Psoas muscle (tissue), 8 donors: ENCODE results near the gene SBSN. TPM values are rescaled to one million over a fixed set of nuclear protein-coding genes. Genes with fewer than 3 reads are reported as not detected.

Source experiments
- ATAC-seq, 4 donors: fragments of 200-7000 bp; cut with Tn5 transposase; one replicate each; pipeline ENCODE4 v1.9.1; 2020; ENCODE audit warnings: moderate library complexity in 3 of 4, mild to moderate bottlenecking in 2 of 4
- DNase-seq, 2 donors: peaks; one replicate each; pipeline ENCODE4 v3.0.0-alpha.2; 2020
- H3K27ac ChIP-seq: fragments of 200-600 bp; one replicate; pipeline ENCODE4 v1.8.0; 2022
- H3K27me3 ChIP-seq, 3 donors: fragments of 200-600 bp in 1 of 3; one replicate each; pipeline versions ENCODE4 v1.6.1 to v1.8.0; 2013 to 2022; ENCODE audit warnings: low read length in 2 of 3, mild to moderate bottlenecking in 2 of 3, moderate library complexity in 1 of 3; ENCODE audit not compliant: insufficient read depth in 3 of 3
- H3K36me3 ChIP-seq, 2 donors: fragments of 200-600 bp in 1 of 2; one replicate each; pipeline versions ENCODE4 v1.6.1 to v1.8.0; 2013 to 2022; ENCODE audit warnings: low read depth in 1 of 2, mild to moderate bottlenecking in 1 of 2, moderate library complexity in 1 of 2; ENCODE audit not compliant: insufficient read depth in 1 of 2
- H3K4me1 ChIP-seq: fragments of 200-600 bp; one replicate; pipeline ENCODE4 v1.8.0; 2022
- H3K4me3 ChIP-seq: fragments of 200-600 bp; one replicate; pipeline ENCODE4 v1.8.0; 2022; ENCODE audit warnings: mild to moderate bottlenecking
- H3K9me3 ChIP-seq: fragments of 200-600 bp; one replicate; pipeline ENCODE4 v1.8.0; 2022
- WGBS, 3 donors: extraction: QIAGEN DNeasy Blood & Tissue Kit; methylation state at CpG; one replicate each; pipeline versions ENCODE4 v1.1.6 to v1.1.7; 2013; 5-methylcytosine and 5-hydroxymethylcytosine counted together
- intact Hi-C, 2 donors: fragments of 100-400 bp; cut with DNase I; formaldehyde crosslinking; loops; one replicate each; pipeline versions ENCODE4 v1.11.0 to v1.14.2; 2022
- polyA plus RNA-seq, 3 donors: library from polyadenylated mRNA; stranded (reverse); fragments of 200-250 nt; gene quantifications; one replicate each; pipeline ENCODE4 v1.2.3, GENCODE V29; 2013
- total RNA-seq, 4 donors: library from RNA; stranded (reverse); fragmentation: NEBNext Ultra II Directional in 2 of 4; extraction: Animal tissue kit (Norgen Biotek cat#: 25700) in 2 of 4; gene quantifications; one replicate each; pipeline versions ENCODE4 v1.2.1 to v1.2.4, GENCODE V29; 2021 to 2023
- TF ChIP-seq, protein P1 (sequence below): fragments of 200-600 bp; IDR thresholded peaks from one replicate; pipeline ENCODE4 v1.8.0; 2022; ENCODE audit warnings: antibody characterized with exemption
- donor health status: healthy with polysubstance abuse.
- donor health status: DM: no; HTN: no; CAD: no; lungs with moderate emphysema.
- donor health status: Bipolar disorder and iron deficiency.
- donor health status: healthy.
- donor health status: DM: yes; HTN: yes; CAD: no.
- donor health status: DM: no; HTN: no; CAD: no.
- donor health status: DM: no; HTN: no; CAD: no.
- donor health status: DM: yes; HTN: yes; CAD: no.

SBSN gene
- total and polyA plus RNA-seq, 7 donors: 0.09 TPM; not detected in 6

DNA sequence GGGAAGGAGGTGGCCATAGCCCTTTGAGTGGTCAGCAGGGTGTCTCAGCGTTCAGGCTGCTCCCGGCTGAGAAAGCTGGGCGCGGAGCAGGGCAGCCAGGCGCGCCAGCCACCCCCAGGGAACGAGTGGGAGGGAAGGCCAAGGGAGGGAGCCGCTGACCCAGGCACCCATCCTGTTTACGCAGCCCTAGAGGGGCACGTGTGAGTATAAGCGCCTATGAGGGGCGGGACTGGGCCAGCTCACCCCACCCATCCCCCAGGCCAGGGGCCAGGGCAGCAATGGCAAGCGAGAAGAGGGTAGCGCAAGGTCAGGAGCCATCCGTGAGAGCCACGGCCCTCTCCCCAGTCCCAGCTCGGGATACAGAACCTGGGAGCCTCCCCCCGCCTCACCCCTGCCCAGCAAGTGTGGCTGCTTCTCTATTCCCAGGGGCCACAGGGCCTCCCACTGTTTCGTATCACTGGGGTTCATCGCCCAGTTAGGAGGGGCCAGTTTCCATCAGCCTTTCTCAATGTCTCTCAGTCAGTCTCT, 13.8 kb downstream of the SBSN start:
- peaks cover 0 to 71% (median 31%) of the 10 kb centered on the region in 3 donors for H3K27me3 ChIP-seq

DNA sequence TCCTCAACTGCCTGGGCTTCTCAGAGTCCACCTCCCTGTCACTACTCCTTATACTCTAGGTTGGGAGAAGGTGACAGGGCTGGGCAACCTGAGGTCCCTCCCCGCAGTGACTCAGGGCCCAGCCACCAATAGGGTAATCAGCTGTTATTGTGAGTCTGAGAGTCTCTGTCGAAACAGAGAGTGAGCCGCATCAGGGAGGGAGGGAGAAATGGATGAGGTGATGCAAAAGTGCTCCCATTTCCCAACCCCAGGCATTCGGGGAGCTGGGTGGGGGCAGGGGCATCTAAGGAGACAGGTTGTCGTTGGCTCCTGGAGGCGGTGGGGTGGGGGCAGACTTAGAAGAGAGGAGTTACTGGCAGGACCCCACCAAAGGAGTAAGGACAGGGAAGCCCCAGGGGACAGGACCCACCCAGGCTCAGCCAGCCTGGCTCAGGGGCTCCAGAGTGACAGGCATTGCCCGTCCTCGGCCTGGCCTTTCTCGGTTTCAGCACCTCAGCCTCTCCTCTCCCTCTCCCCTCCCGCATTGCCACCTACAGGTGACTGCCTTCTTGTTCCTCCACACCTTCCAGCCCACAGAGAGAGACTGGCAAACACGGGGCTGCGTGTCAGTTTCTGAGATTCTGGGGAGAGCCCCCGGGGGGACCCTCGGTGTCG, 14.4 kb downstream of the SBSN start, which contains the start of gene DMKN:
Gene DMKN (minus strand): TSS at position 22 of the 654 bp plus-strand sequence. CDS start 174 bp downstream, outside the sequence.
- DNase-seq (no peak), ATAC-seq (no peak)
- no peaks in the 10 kb centered on the region for H3K36me3 ChIP-seq
- no peaks in the 10 kb centered on the region for H3K9me3 ChIP-seq
- H3K4me3 ChIP-seq: no peak within 1 kb of the TSS
- peaks cover 4% of the 10 kb centered on the region for H3K4me1 ChIP-seq
- 12 to 13% (median 12%) methylated on average over 14 to 15 of the region's 15 CpGs for WGBS, 3 donors
- intact Hi-C loops: no loop called here
- H3K27me3 ChIP-seq: peaks cover 0 to 71% (median 31%) of the 10 kb centered on the region in 3 donors
- TF ChIP-seq, protein P1, sequence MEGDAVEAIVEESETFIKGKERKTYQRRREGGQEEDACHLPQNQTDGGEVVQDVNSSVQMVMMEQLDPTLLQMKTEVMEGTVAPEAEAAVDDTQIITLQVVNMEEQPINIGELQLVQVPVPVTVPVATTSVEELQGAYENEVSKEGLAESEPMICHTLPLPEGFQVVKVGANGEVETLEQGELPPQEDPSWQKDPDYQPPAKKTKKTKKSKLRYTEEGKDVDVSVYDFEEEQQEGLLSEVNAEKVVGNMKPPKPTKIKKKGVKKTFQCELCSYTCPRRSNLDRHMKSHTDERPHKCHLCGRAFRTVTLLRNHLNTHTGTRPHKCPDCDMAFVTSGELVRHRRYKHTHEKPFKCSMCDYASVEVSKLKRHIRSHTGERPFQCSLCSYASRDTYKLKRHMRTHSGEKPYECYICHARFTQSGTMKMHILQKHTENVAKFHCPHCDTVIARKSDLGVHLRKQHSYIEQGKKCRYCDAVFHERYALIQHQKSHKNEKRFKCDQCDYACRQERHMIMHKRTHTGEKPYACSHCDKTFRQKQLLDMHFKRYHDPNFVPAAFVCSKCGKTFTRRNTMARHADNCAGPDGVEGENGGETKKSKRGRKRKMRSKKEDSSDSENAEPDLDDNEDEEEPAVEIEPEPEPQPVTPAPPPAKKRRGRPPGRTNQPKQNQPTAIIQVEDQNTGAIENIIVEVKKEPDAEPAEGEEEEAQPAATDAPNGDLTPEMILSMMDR: no peak
- no peak within 1 kb of the TSS for H3K27ac ChIP-seq

More for the DNA sequence above, 13.8 kb downstream of the SBSN start:
- ATAC-seq (no peak), DNase-seq (no peak)
- no peak overlapping the region for H3K4me3 ChIP-seq
- TF ChIP-seq, protein P1: no peak
- no peaks in the 10 kb centered on the region for H3K9me3 ChIP-seq
- intact Hi-C loops: no loop called here
- 18 to 21% (median 21%) methylated on average over 16 to 20 of the region's 20 CpGs for WGBS, 3 donors
- H3K4me1 ChIP-seq: peaks cover 4% of the 10 kb centered on the region
- no peaks in the 10 kb centered on the region for H3K36me3 ChIP-seq
- no peak overlapping the region for H3K27ac ChIP-seq

DNA sequence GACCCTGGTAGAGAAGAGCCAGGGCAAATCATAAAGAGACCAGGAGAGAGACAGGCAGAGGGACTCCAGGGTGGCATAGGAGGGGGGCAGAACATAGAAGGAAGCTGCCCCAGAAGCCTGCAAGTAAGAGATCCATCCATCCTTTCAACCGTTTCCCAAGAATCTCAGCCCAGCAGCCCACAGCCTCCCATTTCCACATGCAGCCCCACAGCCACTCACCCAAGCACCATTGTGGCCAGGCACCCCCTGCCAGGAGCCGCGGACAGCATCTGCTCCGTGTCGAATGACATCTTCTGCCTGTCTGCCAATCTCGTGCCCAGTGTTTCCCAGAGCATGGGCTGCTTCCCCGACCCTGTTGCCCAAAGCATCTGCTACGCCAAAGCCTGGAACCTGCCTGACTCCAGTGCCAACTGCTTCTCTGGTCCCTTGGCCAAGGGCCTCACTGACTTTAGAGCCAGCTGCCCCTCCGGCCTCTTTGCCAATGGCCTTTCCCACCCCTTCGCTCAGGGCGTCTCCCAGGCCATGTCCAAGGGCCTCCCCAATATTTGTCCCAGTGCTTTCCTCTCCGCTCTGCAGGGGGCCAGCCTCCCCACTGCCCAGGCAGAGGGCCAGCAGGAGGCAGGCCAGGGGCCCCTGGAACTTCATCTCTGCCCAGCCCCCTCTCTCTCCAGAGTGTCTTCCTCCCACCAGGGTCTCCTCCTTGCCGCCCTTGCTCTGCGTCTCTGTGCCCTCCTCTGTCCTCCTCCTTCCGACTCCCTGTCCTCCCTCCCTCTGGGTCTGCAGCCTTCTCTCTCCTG, 15.1 kb downstream of the SBSN start:
- Histone ChIP-seq H3K36me3 (no peaks in the 10 kb centered on the region), H3K27me3 (peaks cover 0 to 72% (median 32%) of the 10 kb centered on the region in 3 donors), H3K9me3 (no peaks in the 10 kb centered on the region), H3K4me3 (no peak overlapping the region), H3K4me1 (peaks cover 4% of the 10 kb centered on the region), H3K27ac (no peak overlapping the region)
- WGBS, 3 donors: 25 to 40% (median 33%) methylated on average over 13 to 15 of the region's 15 CpGs
- intact Hi-C loops: no loop called here
- DNase-seq: no peak
- ATAC-seq: no peak
- TF ChIP-seq, protein P1: no peak

DNA sequence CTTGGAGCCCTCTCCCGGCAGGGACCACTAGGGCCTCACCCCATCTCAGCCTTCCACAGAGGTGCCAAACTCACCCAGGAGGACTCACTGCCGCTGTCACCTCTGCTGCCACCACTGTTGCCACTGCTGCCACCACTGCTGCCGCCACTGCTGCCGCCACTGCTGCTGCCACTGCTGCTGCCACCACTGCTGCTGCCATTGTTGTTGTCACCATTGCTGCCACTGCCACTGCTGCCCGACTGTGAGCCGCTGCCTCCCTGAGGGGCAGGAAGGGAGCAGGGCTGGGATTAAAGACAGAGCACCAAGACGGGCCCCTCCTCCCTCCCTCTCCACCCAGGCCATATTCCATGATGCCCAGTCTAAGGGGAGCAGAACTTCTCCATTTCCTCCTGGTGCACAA, 16.8 kb downstream of the SBSN start:
- DNase-seq (no peak), ATAC-seq (no peak)
- H3K27ac ChIP-seq: no peak overlapping the region
- H3K9me3 ChIP-seq: no peaks in the 10 kb centered on the region
- no peaks in the 10 kb centered on the region for H3K36me3 ChIP-seq
- H3K27me3 ChIP-seq: peaks cover 0 to 89% (median 34%) of the 10 kb centered on the region in 3 donors
- WGBS, 3 donors: 70 to 78% (median 76%) methylated on average over 6 to 7 of the region's 7 CpGs
- TF ChIP-seq, protein P1: no peak
- intact Hi-C loops: no loop called here
- H3K4me1 ChIP-seq: peaks cover 4% of the 10 kb centered on the region
- no peak overlapping the region for H3K4me3 ChIP-seq
